ENCODE measurements around the gene TMEM186. TPM values are rescaled to one million over a fixed set of nuclear protein-coding genes. Genes with fewer than 3 reads are reported as not detected.

Gene TMEM186
- total RNA-seq, 1 experiment from 2014 or later: 20.5 TPM

- no peak overlapping the region for H3K4me3 ChIP-seq
- H2AFZ ChIP-seq: no peak overlapping the region
- H3K27me3 ChIP-seq (ENCODE audit: insufficient read depth, low read depth): no peaks in the 10 kb centered on the region
- POLR2A ChIA-PET (ENCODE audit: unreplicated experiment): no interaction called here
- CTCF ChIA-PET: no interaction called here
- BruUV-seq (replicated peaks): no TSS peak
- no peaks in the 10 kb centered on the region for H3K9me2 ChIP-seq (ENCODE audit: insufficient read depth)
- H3K4me1 ChIP-seq (replicated peaks; ENCODE audit: insufficient read depth): peaks cover 9% of the 10 kb centered on the region
- no peaks in the 10 kb centered on the region for H3K79me2 ChIP-seq (ENCODE audit: low read depth)
- H3F3A ChIP-seq (ENCODE audit: insufficient read depth, low read depth): peaks cover 9% of the 10 kb centered on the region
- H3K36me3 ChIP-seq (ENCODE audit: low read depth): no peaks in the 10 kb centered on the region
- TF ChIP-seq CTCF (conservative IDR thresholded peaks at IDR 0.05): no peak
- TF ChIP-seq EZH2 (IDR thresholded peaks at IDR 0.05; ENCODE audit: low read depth): no peak
- H3K4me2 ChIP-seq: no peak overlapping the region
- intact Hi-C loops (cut with micrococcal nuclease; ENCODE audit: unreplicated experiment): no loop called here
- H3K27ac ChIP-seq: no peak overlapping the region
- H3K9me3 ChIP-seq (ENCODE audit: insufficient read depth, low read depth): no peaks in the 10 kb centered on the region
- no peaks in the 10 kb centered on the region for H4K20me1 ChIP-seq (ENCODE audit: insufficient read depth)
- DNase-seq: no peak
Observed at GRCh38 chr16:8774208-8774607, 23.2 kb downstream of the TMEM186 start.

- BruUV-seq (replicated peaks): no TSS peak
- no peaks in the 10 kb centered on the region for H3K9me2 ChIP-seq (ENCODE audit: insufficient read depth)
- H3F3A ChIP-seq (ENCODE audit: insufficient read depth, low read depth): peaks cover 9% of the 10 kb centered on the region
- no peaks in the 10 kb centered on the region for H3K27me3 ChIP-seq (ENCODE audit: insufficient read depth, low read depth)
- CTCF ChIA-PET: no interaction called here
- peaks cover 9% of the 10 kb centered on the region for H3K4me1 ChIP-seq (replicated peaks; ENCODE audit: insufficient read depth)
- no peaks in the 10 kb centered on the region for H3K79me2 ChIP-seq (ENCODE audit: low read depth)
- no peaks in the 10 kb centered on the region for H4K20me1 ChIP-seq (ENCODE audit: insufficient read depth)
- H3K36me3 ChIP-seq (ENCODE audit: low read depth): no peaks in the 10 kb centered on the region
- intact Hi-C loops (cut with micrococcal nuclease; ENCODE audit: unreplicated experiment): no loop called here
- H3K9me3 ChIP-seq (ENCODE audit: insufficient read depth, low read depth): no peaks in the 10 kb centered on the region
- no peak overlapping the region for H3K4me2 ChIP-seq
- H3K4me3 ChIP-seq: no peak overlapping the region
- no peak overlapping the region for H2AFZ ChIP-seq
- TF ChIP-seq CTCF (conservative IDR thresholded peaks at IDR 0.05) (no peak), EZH2 (IDR thresholded peaks at IDR 0.05; ENCODE audit: low read depth) (no peak)
- H3K27ac ChIP-seq: no peak overlapping the region
- POLR2A ChIA-PET (ENCODE audit: unreplicated experiment): no interaction called here
- no peak for DNase-seq
Observed at GRCh38 chr16:8773537-8773936, 23.9 kb downstream of the TMEM186 start.

- ChIA-PET POLR2A (ENCODE audit: unreplicated experiment) (no interaction called here), CTCF (interaction anchor here (0.7 kb wide), 1 partner anchor 202 kb away, joined by 5 read pairs; no protein-coding TSS in a partner anchor)
- DNase-seq: no peak
- Histone ChIP-seq H3K36me3 (ENCODE audit: low read depth) (no peaks in the 10 kb centered on the region), H3K27ac (no peak overlapping the region), H3K9me3 (ENCODE audit: insufficient read depth, low read depth) (no peaks in the 10 kb centered on the region), H3K27me3 (ENCODE audit: insufficient read depth, low read depth) (no peaks in the 10 kb centered on the region), H3K79me2 (ENCODE audit: low read depth) (no peaks in the 10 kb centered on the region), H4K20me1 (ENCODE audit: insufficient read depth) (no peaks in the 10 kb centered on the region), H3F3A (ENCODE audit: insufficient read depth, low read depth) (no peaks in the 10 kb centered on the region), H3K4me3 (no peak overlapping the region), H3K9me2 (ENCODE audit: insufficient read depth) (no peaks in the 10 kb centered on the region), H2AFZ (no peak overlapping the region), H3K4me1 (replicated peaks; ENCODE audit: insufficient read depth) (no peaks in the 10 kb centered on the region), H3K4me2 (no peak overlapping the region)
- BruUV-seq (replicated peaks): no TSS peak
- intact Hi-C loops (cut with micrococcal nuclease; ENCODE audit: unreplicated experiment): no loop called here
- no peak for TF ChIP-seq CTCF (conservative IDR thresholded peaks at IDR 0.05)
- TF ChIP-seq EZH2 (IDR thresholded peaks at IDR 0.05; ENCODE audit: low read depth): no peak
Observed at GRCh38 chr16:8768692-8769091, 28.7 kb downstream of the TMEM186 start.

Measured in PC-9 (cell line).